Left colon (tissue), 2 donors: Measurements from ENCODE around the gene E2F1. TPM values are rescaled to one million over a fixed set of nuclear protein-coding genes. Genes with fewer than 3 reads are reported as not detected.
"Not testable (repeated sequence)": the region's sequence is repeated elsewhere in the genome, so short reads cannot be mapped to it uniquely, and the experiment has no call there.

Experiments
- ATAC-seq: fragments of 200-7000 bp; cut with Tn5 transposase; one replicate; pipeline ENCODE4 v1.9.1; 2020; ENCODE audit warnings: mild to moderate bottlenecking, moderate library complexity
- DNase-seq, 2 donors: peaks; one replicate each; pipeline ENCODE4 v3.0.0-alpha.2; 2020
- intact Hi-C, 2 donors: fragments of 100-400 bp; cut with DNase I in 1 of 2; cut with micrococcal nuclease in 1 of 2; formaldehyde crosslinking; loops; one replicate each; pipeline versions ENCODE4 v1.11.2 to v1.14.0; 2022; cut with DNase I, micrococcal nuclease
- total RNA-seq, 2 donors: library from RNA; stranded (reverse); fragmentation: NEBNext Ultra II Directional; extraction: Animal tissue kit (Norgen Biotek cat#: 25700); gene quantifications; one replicate each; pipeline ENCODE4 v1.2.1, GENCODE V29; 2021
- donor health status: DM: no; HTN: no; CAD: no.
- donor health status: DM: yes; HTN: yes; CAD: no.

Gene E2F1
- total RNA-seq, 2 donors from 2014 or later = 2.6 to 5.9 TPM

GRCh38 chr20:33713865-33714367, 27.7 kb upstream of the E2F1 start:
- intact Hi-C loops = no loop called here
- DNase-seq (no peak), ATAC-seq (no peak)

- ATAC-seq = no peak
- no peak for DNase-seq
- intact Hi-C loops = no loop called here
These were observed 25.2 kb upstream of the E2F1 start for GRCh38 chr20:33711446-33711738.

GRCh38 chr20:33710681-33711445, 24.7 kb upstream of the E2F1 start:
- DNase-seq (no peak), ATAC-seq (peak; percentile 52)
- intact Hi-C loops = no loop called here

- DNase-seq (no peak), ATAC-seq (peak; percentile 58)
These were observed 23.8 kb upstream of the E2F1 start for GRCh38 chr20:33709905-33710541.

GRCh38 chr20:33709398-33709797, 23.2 kb upstream of the E2F1 start:
- ATAC-seq (peak; percentile 33), DNase-seq (no peak)
- intact Hi-C loops = no loop called here

More at GRCh38 chr20:33709905-33710541, 23.8 kb upstream of the E2F1 start:
- intact Hi-C loops = no loop called here

- no peak for DNase-seq
- no peak for ATAC-seq
- intact Hi-C loops = no loop called here
These were observed 21.5 kb upstream of the E2F1 start for GRCh38 chr20:33707668-33708067.

GRCh38 chr20:33704197-33704924, 18.2 kb upstream of the E2F1 start:
- no peak for ATAC-seq
- intact Hi-C loops = no loop called here
- no peak for DNase-seq

GRCh38 chr20:33703498-33704137, 17.4 kb upstream of the E2F1 start:
- no peak for ATAC-seq
- no peak for DNase-seq
- intact Hi-C loops = no loop called here

GRCh38 chr20:33702861-33703260, 16.7 kb upstream of the E2F1 start:
- intact Hi-C loops = no loop called here
- no peak for DNase-seq
- ATAC-seq = no peak

GRCh38 chr20:33701629-33702450, 15.7 kb upstream of the E2F1 start:
- intact Hi-C loops = no loop called here

GRCh38 chr20:33700696-33701441, 14.7 kb upstream of the E2F1 start:
- intact Hi-C loops = not testable (repeated sequence)

More at GRCh38 chr20:33701629-33702450, 15.7 kb upstream of the E2F1 start:
- no peak for ATAC-seq
- no peak for DNase-seq

GRCh38 chr20:33698966-33699365, 12.8 kb upstream of the E2F1 start:
- ATAC-seq, DNase-seq, intact Hi-C loops: not testable (repeated sequence)

More at GRCh38 chr20:33700696-33701441, 14.7 kb upstream of the E2F1 start:
- ATAC-seq, DNase-seq: not testable (repeated sequence)

- intact Hi-C loops = no loop called here
- ATAC-seq = no peak
- no peak for DNase-seq
These were observed 10.9 kb upstream of the E2F1 start for GRCh38 chr20:33697129-33697528.

- ATAC-seq (no peak), DNase-seq (no peak)
- intact Hi-C loops = no loop called here
These were observed 10.3 kb upstream of the E2F1 start for GRCh38 chr20:33696448-33696847.

- intact Hi-C loops = no loop called here
- DNase-seq (no peak), ATAC-seq (no peak)
These were observed 8.4 kb upstream of the E2F1 start for GRCh38 chr20:33694639-33695012.

- intact Hi-C loops = no loop called here
- DNase-seq = no peak
- ATAC-seq = no peak
These were observed 7.8 kb upstream of the E2F1 start for GRCh38 chr20:33693741-33694638.

GRCh38 chr20:33693289-33693688, 7.1 kb upstream of the E2F1 start:
- no peak for ATAC-seq
- DNase-seq = no peak
- intact Hi-C loops = no loop called here
